Measurements from ENCODE around the gene CELF1.

GRCh38 chr11:47418454-47419259 is 134.3 kb downstream of the CELF1 start:
- TF ChIP-seq CTCF (IDR thresholded peaks at IDR 0.05), result no peak
- no peak for TF ChIP-seq POLR2A (IDR thresholded peaks at IDR 0.05)

Data from adrenal gland (tissue), 5 donors.